Kidney epithelial cell (primary cell): ENCODE results near the gene CHST11. TPM values are rescaled to one million over a fixed set of nuclear protein-coding genes. Genes with fewer than 3 reads are reported as not detected.

Source experiments
- DNase-seq: peaks from one replicate; pipeline ENCODE4 v3.0.0-alpha.2; 2010; ENCODE audit warnings: low read depth
- H3K27me3 ChIP-seq: 2 replicates; pipeline ENCODE4 v1.6.0; 2011; ENCODE audit warnings: low read length; ENCODE audit not compliant: control insufficient read depth, insufficient read depth
- H3K36me3 ChIP-seq: 2 replicates; pipeline ENCODE4 v1.5.1; 2011; ENCODE audit warnings: low read length; ENCODE audit not compliant: control insufficient read depth, insufficient read depth
- H3K4me3 ChIP-seq: 2 replicates; pipeline ENCODE4 v1.5.1; 2011; ENCODE audit warnings: low read depth, mild to moderate bottlenecking, control low read depth, low read length
- total RNA-seq: library from RNA; depleted of rRNA; stranded (reverse); fragments of >200 nt; gene quantifications from 2 replicates; pipeline ENCODE4 v1.2.3, GENCODE V29; 2015
- TF ChIP-seq, protein P1 (sequence below): IDR thresholded peaks from 2 replicates; pipeline ENCODE4 v1.5.1; 2011; ENCODE audit warnings: mild to moderate bottlenecking, moderate library complexity, low read length, control low read depth, inconsistent platforms; ENCODE audit not compliant: insufficient read depth, poor library complexity, severe bottlenecking

The CHST11 gene
- total RNA-seq, 1 donor from 2014 or later = 32.6 TPM

DNA sequence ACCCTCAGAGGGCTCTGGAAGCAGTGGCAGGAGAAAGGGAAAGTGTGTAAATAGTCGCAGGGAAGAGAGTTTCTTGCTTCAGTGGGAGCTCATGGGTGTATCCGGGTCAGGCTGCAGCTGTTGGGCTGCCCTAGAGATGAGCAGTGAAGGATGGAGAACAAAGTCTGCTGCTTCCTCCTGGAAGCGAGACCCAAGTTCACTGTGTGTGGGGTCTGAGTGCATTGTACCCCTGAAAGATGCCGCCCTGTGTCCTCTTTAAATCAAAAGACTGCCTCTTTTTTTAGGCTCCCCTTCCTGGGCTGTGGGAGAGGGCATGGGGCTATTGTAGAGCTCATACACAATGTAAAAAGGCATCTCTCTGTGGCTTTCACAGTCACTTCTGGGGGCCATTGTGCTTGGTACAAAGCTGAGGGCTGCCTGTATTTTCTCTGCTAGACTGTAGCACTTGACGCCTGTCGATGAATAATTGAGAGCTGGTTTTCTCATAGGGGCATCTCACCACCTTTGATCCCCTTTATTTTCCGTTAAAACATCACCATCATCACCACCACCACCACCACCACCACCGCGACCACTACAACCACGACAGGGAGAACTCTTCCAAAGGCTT, 16.7 kb downstream of the CHST11 start:
- TF ChIP-seq, protein P1, sequence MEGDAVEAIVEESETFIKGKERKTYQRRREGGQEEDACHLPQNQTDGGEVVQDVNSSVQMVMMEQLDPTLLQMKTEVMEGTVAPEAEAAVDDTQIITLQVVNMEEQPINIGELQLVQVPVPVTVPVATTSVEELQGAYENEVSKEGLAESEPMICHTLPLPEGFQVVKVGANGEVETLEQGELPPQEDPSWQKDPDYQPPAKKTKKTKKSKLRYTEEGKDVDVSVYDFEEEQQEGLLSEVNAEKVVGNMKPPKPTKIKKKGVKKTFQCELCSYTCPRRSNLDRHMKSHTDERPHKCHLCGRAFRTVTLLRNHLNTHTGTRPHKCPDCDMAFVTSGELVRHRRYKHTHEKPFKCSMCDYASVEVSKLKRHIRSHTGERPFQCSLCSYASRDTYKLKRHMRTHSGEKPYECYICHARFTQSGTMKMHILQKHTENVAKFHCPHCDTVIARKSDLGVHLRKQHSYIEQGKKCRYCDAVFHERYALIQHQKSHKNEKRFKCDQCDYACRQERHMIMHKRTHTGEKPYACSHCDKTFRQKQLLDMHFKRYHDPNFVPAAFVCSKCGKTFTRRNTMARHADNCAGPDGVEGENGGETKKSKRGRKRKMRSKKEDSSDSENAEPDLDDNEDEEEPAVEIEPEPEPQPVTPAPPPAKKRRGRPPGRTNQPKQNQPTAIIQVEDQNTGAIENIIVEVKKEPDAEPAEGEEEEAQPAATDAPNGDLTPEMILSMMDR = no peak
- DNase-seq = no peak
- Histone ChIP-seq H3K4me3 (no peak overlapping the region), H3K36me3 (no peaks in the 10 kb centered on the region), H3K27me3 (no peaks in the 10 kb centered on the region)

DNA sequence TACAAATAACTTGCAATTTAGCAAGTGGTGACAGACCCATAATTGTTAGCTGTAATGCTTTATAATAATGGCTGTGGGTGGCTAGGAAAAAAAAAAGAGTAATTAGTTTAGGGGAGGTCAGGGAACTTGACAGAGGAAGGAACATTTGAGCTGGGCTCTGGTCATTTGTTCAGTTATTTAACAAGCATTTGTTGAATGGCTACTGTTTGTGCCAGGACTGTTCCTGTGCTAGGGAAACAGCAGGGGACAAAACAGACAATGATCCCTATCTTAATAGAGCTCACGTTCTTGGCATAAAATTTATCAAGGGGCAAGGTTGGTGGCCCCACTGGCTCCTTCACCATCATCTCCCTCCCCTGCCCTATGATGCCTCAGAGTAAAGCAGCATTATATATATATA, 18.5 kb downstream of the CHST11 start:
- TF ChIP-seq, protein P1 = no peak
- H3K36me3 ChIP-seq = no peaks in the 10 kb centered on the region
- H3K27me3 ChIP-seq = no peaks in the 10 kb centered on the region
- no peak overlapping the region for H3K4me3 ChIP-seq
- no peak for DNase-seq

DNA sequence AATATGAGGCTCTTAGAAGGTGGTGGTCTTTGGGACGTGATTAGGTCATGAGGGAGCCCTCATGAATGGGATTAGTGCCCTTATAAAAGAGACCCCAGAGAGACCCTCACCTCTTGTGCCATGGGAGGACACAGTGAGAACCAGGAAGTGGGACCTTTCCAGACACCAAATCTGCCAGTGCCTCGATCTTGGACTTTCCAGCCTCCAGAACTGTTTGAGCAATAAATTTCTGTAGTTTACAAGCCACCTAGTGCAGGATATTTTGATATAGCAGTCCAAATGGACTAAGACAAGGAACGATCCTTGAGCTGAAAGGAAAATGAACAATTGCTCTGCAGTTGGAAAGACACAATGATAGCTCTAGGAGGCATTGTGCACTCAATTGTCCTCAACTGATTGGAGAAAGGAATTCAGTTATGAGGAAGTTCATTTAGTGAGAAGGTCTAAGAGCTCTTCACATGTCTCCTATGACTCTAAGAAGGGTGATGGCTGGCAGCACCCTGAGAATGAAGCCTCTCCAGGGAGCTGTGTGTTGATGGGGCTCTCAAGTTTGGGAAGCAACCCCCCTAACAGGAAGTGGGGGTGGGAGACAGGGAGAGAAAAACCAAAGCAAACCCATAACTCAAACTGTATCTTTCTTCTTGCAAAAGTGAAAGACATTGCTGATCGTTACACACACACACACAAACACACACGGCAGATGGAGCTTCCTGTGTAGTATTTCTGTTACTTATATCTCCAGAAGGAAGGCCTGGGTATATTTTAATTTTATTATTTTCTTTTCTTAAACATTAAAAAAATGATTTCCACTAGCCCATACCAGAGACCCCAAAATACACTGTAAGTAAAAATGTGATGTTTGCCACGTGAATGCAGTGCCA, 21.0 kb downstream of the CHST11 start:
- Histone ChIP-seq H3K36me3 (no peaks in the 10 kb centered on the region), H3K27me3 (no peaks in the 10 kb centered on the region), H3K4me3 (no peak overlapping the region)
- no peak for DNase-seq
- TF ChIP-seq, protein P1 = no peak

DNA sequence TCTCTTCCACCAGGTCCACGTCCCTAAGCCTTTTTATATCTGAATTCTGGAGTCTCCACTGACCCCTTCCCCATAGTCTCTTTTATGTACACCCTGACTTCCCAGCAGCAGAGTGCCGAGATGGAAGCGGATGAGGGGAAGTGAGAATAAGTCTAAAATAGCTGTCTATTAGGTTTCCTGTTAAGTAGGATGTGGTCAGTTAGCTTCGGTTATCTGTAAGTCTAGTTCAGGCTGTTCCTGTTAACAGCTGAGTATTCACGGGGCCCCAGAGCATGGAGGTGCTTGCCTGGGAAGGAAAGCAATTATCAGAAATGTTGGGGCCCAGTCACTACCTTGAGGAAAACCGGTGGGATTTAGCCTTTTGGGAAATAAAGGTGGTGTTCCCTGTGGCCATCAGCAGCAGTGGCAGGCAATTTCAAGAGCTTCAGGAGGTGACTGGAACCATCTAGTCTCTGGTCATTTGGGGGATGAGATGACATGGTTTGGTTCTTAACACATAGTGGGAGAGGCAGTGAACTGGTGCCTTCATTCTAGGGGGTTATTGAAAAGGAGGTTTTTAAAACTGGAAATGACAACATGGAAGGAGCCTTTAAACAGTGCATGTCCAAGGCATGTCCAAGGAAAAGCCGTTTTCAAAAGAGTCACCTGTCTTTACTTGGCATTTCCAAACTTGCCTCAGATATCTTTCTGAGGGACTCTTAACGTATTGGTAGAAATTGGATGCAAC, 21.8 kb downstream of the CHST11 start:
- TF ChIP-seq, protein P1 = no peak
- no peak for DNase-seq
- H3K27me3 ChIP-seq = no peaks in the 10 kb centered on the region
- H3K36me3 ChIP-seq = no peaks in the 10 kb centered on the region
- no peak overlapping the region for H3K4me3 ChIP-seq

DNA sequence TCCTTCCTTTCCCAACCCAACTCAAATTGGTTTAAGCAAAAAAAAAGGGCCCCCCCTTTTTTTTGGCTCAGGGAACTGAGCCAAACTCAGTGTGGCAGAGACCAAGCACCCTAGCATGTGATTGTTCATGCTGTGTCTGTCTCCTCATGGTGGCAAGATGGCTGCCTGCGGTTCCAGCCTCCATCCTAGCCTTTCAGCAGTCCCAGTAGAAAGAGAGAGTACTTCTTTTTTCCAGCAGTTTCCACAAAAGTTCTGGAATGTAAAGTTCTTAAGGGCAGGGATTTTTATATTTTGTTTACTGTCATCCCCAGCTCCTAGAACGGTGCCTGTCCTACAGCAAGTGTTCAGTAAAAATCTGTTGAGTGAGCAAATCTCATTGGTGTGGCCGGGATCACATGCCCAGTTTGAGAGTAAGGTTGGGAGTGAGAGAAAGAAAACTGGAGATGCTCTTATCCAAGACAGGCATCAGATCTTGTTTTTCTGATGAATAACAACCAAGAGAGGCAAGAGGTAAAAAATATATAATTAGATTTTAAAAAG, 22.4 kb downstream of the CHST11 start:
- H3K27me3 ChIP-seq = no peaks in the 10 kb centered on the region
- H3K4me3 ChIP-seq = no peak overlapping the region
- no peak for DNase-seq
- no peaks in the 10 kb centered on the region for H3K36me3 ChIP-seq
- TF ChIP-seq, protein P1 = no peak
